ENCODE results near the gene TMCC1. TPM values are rescaled to one million over a fixed set of nuclear protein-coding genes. Genes with fewer than 3 reads are reported as not detected.

TMCC1 gene
- 22.2 and 31.6 TPM in 2 replicates for total RNA-seq

GRCh38 chr3:129893581-129894070 lies at the start of gene TMCC1:
TMCC1 (minus strand) TSS chr3:129893711.

GRCh38 chr3:129606636-129607390 lies 286.7 kb downstream of the TMCC1 start, which contains the start of gene PLXND1:
PLXND1 (minus strand) TSS chr3:129606676; CDS start chr3:129606639, 37 bp downstream.

Other genes with a start within 250 kb of the TMCC1 start
- not detected in 2 replicates for gene TRH, start 81.0 kb upstream of the TMCC1 start, total RNA-seq
- not detected in 2 replicates for gene ALG1L2, start 188.1 kb upstream of the TMCC1 start, total RNA-seq

Data from nasal cavity respiratory epithelium epithelial cell of viscerocranial mucosa (primary cell).